K562 (cell line): Measurements from ENCODE around the gene LRRC3C. TPM values are rescaled to one million over a fixed set of nuclear protein-coding genes. Genes with fewer than 3 reads are reported as not detected.

Source experiments
- ARID4B ChIP-seq: sonication (generic); formaldehyde crosslinking; IDR thresholded peaks from 2 replicates; pipeline ENCODE4 v1.8.0; 2022; ENCODE audit warnings: mild to moderate bottlenecking, missing genetic modification reagents
- BRF2 ChIP-seq: IDR thresholded peaks from 3 replicates; pipeline ENCODE4 v1.6.1; 2011; ENCODE audit warnings: borderline replicate concordance, mild to moderate bottlenecking; ENCODE audit not compliant: insufficient read length, insufficient read depth
- ERF ChIP-seq: fragments of 450-650 bp; formaldehyde crosslinking; IDR thresholded peaks from 2 replicates; pipeline ENCODE4 v1.4.0; 2020; ENCODE audit warnings: mild to moderate bottlenecking, mixed read lengths
- HDAC2 ChIP-seq: fragments of 450-650 bp; IDR thresholded peaks from 2 replicates; pipeline ENCODE4 v1.6.1; 2016; ENCODE audit warnings: mild to moderate bottlenecking
- POLR2AphosphoS2 ChIP-seq: IDR thresholded peaks from 2 replicates; pipeline ENCODE4 v1.6.1; 2012; ENCODE audit warnings: low read length, improper control_type of control experiment
- REST ChIP-seq, 2 experiments: fragments of 450-650 bp; formaldehyde crosslinking in 1 of 2; IDR thresholded peaks; 2 replicates each; pipeline versions ENCODE4 v1.4.0 to v1.6.1; 2014 to 2020; ENCODE audit warnings: mild to moderate bottlenecking in 2 of 2, borderline replicate concordance in 1 of 2, low read depth in 1 of 2
- ZBTB49 ChIP-seq: sonication (generic); formaldehyde crosslinking; IDR thresholded peaks from 2 replicates; pipeline ENCODE4 v1.8.0; 2022; ENCODE audit warnings: missing genetic modification reagents, mild to moderate bottlenecking, borderline replicate concordance
- polyA plus RNA-seq, 8 experiments: library from polyadenylated mRNA; depleted of rRNA in 4 of 8; stranded (reverse) in 5 of 8; unstranded in 3 of 8; fragments of >200 nt; fragmentation: Nextera tagmentation in 2 of 8; fragmentation: Illumina TruSeq in 1 of 8; extraction: Ambion mirVana in 2 of 8; extraction: Trizol in 1 of 8; gene quantifications; 2 replicates each; pipeline versions ENCODE4 v1.2.1 to v1.2.3, GENCODE V29; 2011 to 2014; ENCODE audit warnings: inconsistent platforms in 1 of 8, missing spikeins in 1 of 8
- total RNA-seq, 7 experiments: library from RNA; depleted of rRNA in 6 of 7; stranded (reverse); fragments of >200 nt in 6 of 7; fragmentation: Illumina TruSeq in 2 of 7; extraction: Trizol in 2 of 7; gene quantifications; 2 replicates each; pipeline versions ENCODE4 v1.2.1 to v1.2.3, GENCODE V29; 2011 to 2021; ENCODE audit warnings: low replicate concordance in 1 of 7

LRRC3C gene
- total and polyA plus RNA-seq, 9 of the 15 experiments (the other 6 are each of a cell fraction or from before 2014, with no cell fraction given) = not detected

- TF ChIP-seq HDAC2 = 0 out of 2 replicates have a peak, but pooled peaks have one; percentile 37
- TF ChIP-seq POLR2AphosphoS2 = no peak
- no peak for TF ChIP-seq REST (IDR thresholded peaks at IDR 0.05; ENCODE audit: borderline replicate concordance)
- TF ChIP-seq REST (CRISPR knock-in tag; IDR thresholded peaks at IDR 0.05; ENCODE audit: low read depth) = no peak
- peak; percentile 55; the same call in 1 of the 2 replicates for TF ChIP-seq ARID4B (CRISPR knock-in tag)
- TF ChIP-seq ZBTB49 = no peak
- TF ChIP-seq BRF2 = no peak
- no peak for TF ChIP-seq ERF
Measured at GRCh38 chr17:39927101-39927928, at the start of gene LRRC3C, which contains the start of gene ORMDL3 (continued).
